COR-L47 (cell line): ENCODE data around the gene INVS.

ENCODE experiments used
- DNase-seq: peaks from one replicate; lab custom pipeline; 2025; lab: John Stamatoyannopoulos, UW

The INVS gene

GRCh38 chr9:100281676-100282387 lies 182.8 kb downstream of the INVS start:
- no peak for DNase-seq

GRCh38 chr9:100282388-100282719 lies 183.3 kb downstream of the INVS start:
- no peak for DNase-seq

- no peak for DNase-seq
Observed at GRCh38 chr9:100284247-100284646, 185.2 kb downstream of the INVS start.

GRCh38 chr9:100285080-100285479 lies 186.0 kb downstream of the INVS start:
- DNase-seq: no peak

GRCh38 chr9:100285601-100286000 lies 186.6 kb downstream of the INVS start:
- DNase-seq: no peak

GRCh38 chr9:100286257-100286656 lies 187.2 kb downstream of the INVS start:
- no peak for DNase-seq

- no peak for DNase-seq
Observed at GRCh38 chr9:100287186-100287585, 188.1 kb downstream of the INVS start.

GRCh38 chr9:100290714-100291113 lies 191.7 kb downstream of the INVS start:
- DNase-seq: no peak

GRCh38 chr9:100292414-100292813 lies 193.4 kb downstream of the INVS start:
- DNase-seq: no peak

GRCh38 chr9:100294341-100294740 lies 195.3 kb downstream of the INVS start:
- no peak for DNase-seq

GRCh38 chr9:100294806-100295205 lies 195.8 kb downstream of the INVS start:
- DNase-seq: no peak

GRCh38 chr9:100295240-100295639 lies 196.2 kb downstream of the INVS start:
- DNase-seq: no peak

- no peak for DNase-seq
Observed at GRCh38 chr9:100296407-100296806, 197.4 kb downstream of the INVS start.

- no peak for DNase-seq
Observed at GRCh38 chr9:100298378-100298777, 199.3 kb downstream of the INVS start.

- no peak for DNase-seq
Observed at GRCh38 chr9:100303747-100304146, 204.7 kb downstream of the INVS start.

GRCh38 chr9:100306283-100306682 lies 207.2 kb downstream of the INVS start:
- DNase-seq: no peak

GRCh38 chr9:100307080-100307479 lies 208.0 kb downstream of the INVS start:
- DNase-seq: no peak

GRCh38 chr9:100308965-100309564 lies 210.0 kb downstream of the INVS start:
- DNase-seq: no peak

- DNase-seq: no peak
Observed at GRCh38 chr9:100309992-100310391, 210.9 kb downstream of the INVS start.

- DNase-seq: no peak
Observed at GRCh38 chr9:100315561-100315960, 216.5 kb downstream of the INVS start.

- DNase-seq: no peak
Observed at GRCh38 chr9:100317706-100318105, 218.7 kb downstream of the INVS start.

- peak; percentile 53 for DNase-seq
Observed at GRCh38 chr9:100322954-100323536, 224.0 kb downstream of the INVS start.

GRCh38 chr9:100324594-100325200 lies 225.7 kb downstream of the INVS start:
- peak; percentile 9 for DNase-seq
